HG03378 (cell line): ENCODE data around the gene ATP11C.
"Not testable (repeated sequence)": the region's sequence is repeated elsewhere in the genome, so short reads cannot be mapped to it uniquely, and the experiment has no call there.

Experiments
- ATAC-seq: cut with Tn5 transposase; IDR thresholded peaks from one replicate; pipeline ENCODE4 v1.9.1; 2021; ENCODE audit warnings: mild to moderate bottlenecking, moderate library complexity; ENCODE audit not compliant: unreplicated experiment

The ATP11C gene

DNA sequence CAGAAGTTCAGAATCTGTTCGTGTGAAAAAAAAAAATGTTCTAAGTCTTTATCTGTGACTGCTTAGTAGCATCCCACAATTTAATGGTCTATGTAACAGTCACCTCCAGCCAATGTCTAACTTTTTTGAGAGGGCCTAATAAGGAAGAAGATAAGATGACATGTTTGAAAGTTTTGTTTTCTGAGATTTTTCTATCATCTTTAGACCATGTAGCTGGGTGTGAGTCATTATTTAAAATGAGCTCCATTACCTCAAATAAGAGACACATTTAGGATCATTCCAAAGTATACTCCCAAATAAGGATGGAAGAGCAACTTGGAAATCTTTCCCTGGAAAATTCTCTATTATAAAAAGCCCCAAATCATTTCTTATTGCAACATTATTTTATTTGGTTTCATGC, 196.7 kb downstream of the ATP11C start:
- no peak for ATAC-seq

DNA sequence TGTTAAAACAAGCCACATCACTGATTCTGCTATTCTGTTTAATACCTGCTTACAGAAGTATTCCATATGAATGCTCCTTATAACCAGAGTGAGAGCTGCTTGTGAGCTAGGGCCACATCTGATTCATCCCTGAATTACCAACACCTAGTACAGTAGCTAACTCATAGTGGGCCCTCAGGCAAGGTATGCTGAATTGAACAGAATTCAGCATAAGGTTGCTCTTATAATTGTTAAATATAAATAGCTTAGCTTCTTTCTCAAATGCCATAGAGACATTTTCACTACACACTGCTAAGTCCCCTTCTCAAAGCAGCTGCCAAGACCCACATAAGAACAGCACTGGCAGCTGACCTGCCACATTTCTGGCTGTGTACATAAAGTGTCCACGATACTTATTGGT, 197.9 kb downstream of the ATP11C start:
- no peak for ATAC-seq

- ATAC-seq: peak; percentile 80
These were observed 207.1 kb downstream of the ATP11C start for GRCh38 chrX:139725720-139726119.

DNA sequence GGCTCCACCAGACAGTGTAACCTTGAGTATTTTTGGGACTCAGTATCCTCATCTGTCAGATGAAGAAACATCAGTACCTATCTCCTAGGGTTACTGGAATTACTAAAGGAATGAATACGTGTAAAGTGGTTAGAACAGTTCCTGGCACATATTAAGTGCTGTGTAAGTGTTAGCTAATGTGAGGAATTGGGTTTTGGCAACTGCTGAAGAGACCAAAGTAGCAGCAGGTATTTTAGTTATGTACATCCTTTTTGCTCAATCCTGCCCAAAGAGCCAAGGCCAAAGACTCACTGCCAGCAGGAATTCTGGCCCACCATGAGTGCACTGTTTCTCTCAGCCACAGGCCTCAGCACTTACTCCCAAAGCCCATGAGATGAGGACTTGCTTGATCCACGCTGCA, 208.2 kb downstream of the ATP11C start:
- ATAC-seq: no peak

GRCh38 chrX:139720979-139721378, 211.9 kb downstream of the ATP11C start:
- ATAC-seq: no peak

- no peak for ATAC-seq
These were observed 212.7 kb downstream of the ATP11C start for GRCh38 chrX:139720136-139720535.

DNA sequence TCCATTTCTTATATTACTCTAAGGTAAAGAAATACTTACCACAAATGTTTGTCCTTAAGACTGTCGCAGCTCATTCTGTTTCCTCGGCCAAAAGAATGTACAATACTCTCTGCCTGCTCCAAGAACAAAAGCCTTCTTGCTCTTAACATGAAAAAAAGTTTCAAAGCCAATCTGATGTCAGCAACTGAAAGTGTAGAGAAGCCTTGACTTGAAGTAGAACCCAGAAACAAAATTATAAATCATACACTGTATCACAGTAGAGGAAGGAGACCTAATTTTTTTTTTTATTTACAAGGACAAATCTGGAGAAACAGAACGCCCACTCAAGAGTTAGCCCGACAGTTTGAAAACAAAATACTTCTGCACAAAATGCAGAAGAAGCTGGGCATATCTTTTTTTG, 224.8 kb downstream of the ATP11C start, which contains the start of gene MCF2:
Gene MCF2 (minus strand): TSS at position 101 of the 400 bp plus-strand sequence. CDS start 56,423 bp downstream, outside the sequence.
- no peak for ATAC-seq

DNA sequence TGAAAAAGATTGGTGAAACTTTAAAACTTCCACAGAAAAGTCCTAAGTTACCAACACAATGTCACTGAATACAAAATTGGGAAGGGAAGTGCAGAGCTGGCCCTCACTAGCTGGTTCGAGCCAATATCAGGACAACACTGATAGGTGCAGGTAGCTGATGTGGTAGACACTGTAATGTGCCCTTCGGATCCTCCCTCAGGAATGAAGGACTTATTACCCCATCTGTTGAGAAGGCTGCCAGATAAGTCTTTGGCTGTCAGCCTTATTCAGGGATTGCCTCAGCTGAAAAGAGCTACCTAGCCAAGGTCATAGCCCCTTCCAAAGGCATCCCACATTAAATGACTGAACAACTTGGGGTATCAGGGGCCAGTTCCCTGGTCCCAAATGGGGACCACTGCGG, 230.2 kb downstream of the ATP11C start:
- ATAC-seq: no peak

DNA sequence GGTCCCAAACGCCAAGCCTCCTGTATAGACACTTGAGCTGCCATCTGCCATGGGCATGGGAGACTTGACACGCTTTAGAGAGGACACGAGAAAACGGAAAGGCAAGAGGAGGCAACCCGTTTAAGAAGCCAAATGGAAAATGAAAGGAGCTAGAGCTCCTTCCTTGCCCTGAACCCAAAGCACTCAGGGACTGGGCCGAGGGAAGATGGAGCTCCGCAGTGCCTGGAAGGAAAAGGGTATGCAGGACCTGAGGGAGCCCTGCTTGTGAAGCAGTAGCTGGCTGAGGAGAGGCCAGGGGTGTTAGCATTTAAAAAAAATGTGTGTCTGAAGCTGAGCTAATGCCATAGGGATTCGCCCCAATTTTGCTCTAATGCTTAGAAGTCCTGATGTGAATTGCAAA, 239.9 kb downstream of the ATP11C start:
- ATAC-seq: no peak

- ATAC-seq: peak; percentile 45
These were observed 240.4 kb downstream of the ATP11C start for GRCh38 chrX:139692506-139692849.

DNA sequence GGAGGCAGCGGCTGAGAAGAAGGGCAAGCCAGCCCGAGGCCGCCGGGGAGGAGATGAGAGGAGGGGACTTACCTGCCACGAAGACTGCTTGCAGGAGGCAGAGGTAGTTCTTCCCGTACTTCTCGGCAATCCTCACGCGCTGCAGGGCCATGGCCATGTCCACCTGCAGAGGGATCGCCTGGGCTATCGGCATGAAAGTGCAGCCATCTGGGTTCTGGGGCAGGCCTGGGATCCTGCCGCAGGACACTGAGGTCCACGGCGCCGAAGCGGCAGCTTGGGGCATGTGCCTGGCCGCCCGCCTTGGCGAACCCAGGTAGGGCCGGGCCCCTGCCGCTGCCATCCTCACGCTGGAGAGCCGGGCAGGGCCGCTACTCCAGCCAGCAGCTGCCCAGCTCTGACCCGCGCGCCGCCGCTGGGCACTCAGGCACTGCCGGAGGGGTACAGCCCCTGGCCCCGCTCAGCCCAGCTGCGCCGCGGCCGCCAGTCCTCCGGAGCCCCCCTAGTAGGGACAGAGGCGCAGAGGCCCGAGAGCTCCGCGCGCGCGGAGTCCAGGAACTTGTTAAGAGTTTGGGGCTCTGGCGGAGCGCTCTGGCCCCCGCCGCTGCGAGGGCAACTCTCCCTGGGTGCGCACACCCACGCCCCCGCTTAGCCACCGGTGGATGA, 240.9 kb downstream of the ATP11C start:
- ATAC-seq: peak; percentile 38

- no peak for ATAC-seq
These were observed 241.4 kb downstream of the ATP11C start for GRCh38 chrX:139691493-139691842.

- ATAC-seq: not testable (repeated sequence)
These were observed 247.7 kb downstream of the ATP11C start for GRCh38 chrX:139685175-139685574.

DNA sequence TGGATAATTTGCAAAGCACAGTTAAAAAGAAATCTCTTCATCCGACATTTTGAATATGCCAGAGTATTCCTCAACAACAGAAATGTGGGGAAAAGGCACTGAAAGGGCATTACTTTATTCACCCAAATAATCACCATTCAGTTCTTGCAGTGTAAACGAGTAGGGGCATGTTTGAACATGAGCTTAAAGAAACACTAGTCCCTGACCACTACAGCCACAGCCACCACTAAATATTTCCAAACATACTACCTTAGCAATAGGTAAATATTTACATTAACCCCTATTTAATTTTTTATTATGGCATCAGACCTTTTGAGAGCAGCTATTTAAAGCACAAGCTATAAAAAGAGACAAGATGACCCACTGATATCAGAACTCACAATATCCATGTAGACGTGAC, 252.5 kb downstream of the ATP11C start:
- ATAC-seq: no peak
